CD14-positive monocyte (primary cell): ENCODE results near the gene DGCR6. TPM values are rescaled to one million over a fixed set of nuclear protein-coding genes. Genes with fewer than 3 reads are reported as not detected.
"Not testable (repeated sequence)": the region's sequence is repeated elsewhere in the genome, so short reads cannot be mapped to it uniquely, and the experiment has no call there.

ENCODE experiments used
- DNase-seq, 3 donors: peaks; one replicate each; pipeline ENCODE4 v3.0.0-alpha.2; 2011 to 2022
- H2AFZ ChIP-seq: 2 replicates; pipeline ENCODE4 v1.6.0; 2012; ENCODE audit warnings: mild to moderate bottlenecking, low read depth, low read length, inconsistent platforms; ENCODE audit not compliant: insufficient read depth, poor library complexity, severe bottlenecking
- H3K27ac ChIP-seq, 2 donors: 1 replicate in 1 of 2; 2 replicates in 1 of 2; pipeline ENCODE4 v1.5.1; 2012 to 2013; ENCODE audit warnings: low read length in 2 of 2, control low read depth in 1 of 2, inconsistent platforms in 1 of 2, low read depth in 1 of 2, mild to moderate bottlenecking in 1 of 2
- H3K27me3 ChIP-seq, 2 donors: one replicate each; pipeline versions ENCODE4 v1.6.0 to v1.6.1; 2011 to 2013; ENCODE audit warnings: low read length in 2 of 2; ENCODE audit not compliant: control insufficient read depth in 2 of 2, insufficient read depth in 2 of 2
- H3K36me3 ChIP-seq, 2 donors: replicated peaks in 1 of 2; 1 replicate in 1 of 2; 2 replicates in 1 of 2; pipeline versions ENCODE4 v1.5.1 to v1.6.1; 2012 to 2013; ENCODE audit warnings: low read length in 2 of 2, control low read depth in 1 of 2, inconsistent platforms in 1 of 2, mild to moderate bottlenecking in 1 of 2; ENCODE audit not compliant: insufficient read depth in 2 of 2, control insufficient read depth in 1 of 2
- H3K4me1 ChIP-seq, 2 donors: 1 replicate in 1 of 2; 2 replicates in 1 of 2; pipeline versions ENCODE4 v1.5.1 to v1.6.1; 2012 to 2013; ENCODE audit warnings: low read length in 2 of 2, control low read depth in 1 of 2, inconsistent platforms in 1 of 2, mild to moderate bottlenecking in 1 of 2, moderate library complexity in 1 of 2; ENCODE audit not compliant: insufficient read depth in 2 of 2, control insufficient read depth in 1 of 2
- H3K4me2 ChIP-seq: replicated peaks from 2 replicates; pipeline ENCODE3; 2012; ENCODE audit warnings: low read length, moderate library complexity, mild to moderate bottlenecking; ENCODE audit not compliant: poor library complexity, severe bottlenecking; ENCODE audit errors: extremely low read depth
- H3K4me3 ChIP-seq, 3 experiments: fragments of 200-600 bp in 1 of 3; sonication (generic) in 1 of 3; replicated peaks in 1 of 3; 1 replicate in 2 of 3; 2 replicates in 1 of 3; pipeline ENCODE4 v1.5.1; 2011 to 2013; ENCODE audit warnings: low read length in 3 of 3, mild to moderate bottlenecking in 3 of 3, control low read depth in 2 of 3, low read depth in 2 of 3, inconsistent platforms in 1 of 3, moderate library complexity in 1 of 3
- H3K79me2 ChIP-seq: 2 replicates; pipeline ENCODE4 v1.6.0; 2012; ENCODE audit warnings: mild to moderate bottlenecking, control low read depth, inconsistent platforms, low read length, moderate library complexity; ENCODE audit not compliant: insufficient read depth
- H3K9ac ChIP-seq: 2 replicates; pipeline ENCODE4 v1.6.0; 2017; ENCODE audit warnings: low read length, mild to moderate bottlenecking; ENCODE audit not compliant: insufficient read depth, poor library complexity, severe bottlenecking
- H3K9me3 ChIP-seq, 2 donors: replicated peaks in 1 of 2; 1 replicate in 1 of 2; 2 replicates in 1 of 2; pipeline versions ENCODE4 v1.5.1 to v1.6.1; 2012 to 2013; ENCODE audit warnings: low read length in 2 of 2, control low read depth in 1 of 2; ENCODE audit not compliant: control insufficient read depth in 1 of 2, insufficient read depth in 1 of 2
- H4K20me1 ChIP-seq: 2 replicates; pipeline ENCODE4 v1.6.0; 2012; ENCODE audit warnings: mild to moderate bottlenecking, low read length, control low read depth, moderate library complexity; ENCODE audit not compliant: insufficient read depth
- H3K27ac Mint-ChIP-seq, 7 donors: one replicate each; pipeline ENCODE4 v1.8.0; 2020; ENCODE audit warnings: mild to moderate bottlenecking in 7 of 7, mixed read lengths in 7 of 7, moderate library complexity in 6 of 7, inconsistent platforms in 2 of 7
- H3K27me3 Mint-ChIP-seq, 3 donors: one replicate each; pipeline ENCODE4 v1.8.0; 2021 to 2022; ENCODE audit warnings: low read depth in 3 of 3, mild to moderate bottlenecking in 3 of 3, mixed read lengths in 3 of 3, moderate library complexity in 3 of 3, inconsistent platforms in 1 of 3
- H3K36me3 Mint-ChIP-seq, 2 donors: one replicate each; pipeline ENCODE4 v1.8.0; 2020; ENCODE audit warnings: mixed read lengths in 2 of 2, inconsistent platforms in 1 of 2, mild to moderate bottlenecking in 1 of 2
- H3K4me1 Mint-ChIP-seq: one replicate; pipeline ENCODE4 v1.8.0; 2020; ENCODE audit warnings: mild to moderate bottlenecking, mixed read lengths
- H3K4me3 Mint-ChIP-seq, 2 donors: one replicate each; pipeline ENCODE4 v1.8.0; 2020; ENCODE audit warnings: mild to moderate bottlenecking in 2 of 2, mixed read lengths in 2 of 2, moderate library complexity in 1 of 2
- H3K9me3 Mint-ChIP-seq, 7 donors: one replicate each; pipeline ENCODE4 v1.8.0; 2020 to 2022; ENCODE audit warnings: mixed read lengths in 7 of 7, mild to moderate bottlenecking in 6 of 7, moderate library complexity in 6 of 7, inconsistent platforms in 2 of 7
- WGBS: methylation state at CpG from one replicate; pipeline ENCODE4 v1.1.5; 2013; ENCODE audit warnings: missing lambda C conversion rate; ENCODE audit not compliant: insufficient coverage; 5-methylcytosine and 5-hydroxymethylcytosine counted together
- intact Hi-C, 2 donors: fragments of 100-400 bp; cut with micrococcal nuclease; formaldehyde crosslinking; loops; one replicate each; pipeline versions ENCODE4 v1.15.0 to v1.15.1; 2023
- polyA plus RNA-seq, 3 donors: library from polyadenylated mRNA; depleted of rRNA in 1 of 3; unstranded in 2 of 3; stranded (reverse) in 1 of 3; fragments of 300-500 nt in 2 of 3; fragments of >200 nt in 1 of 3; fragmentation: Illumina TruSeq in 2 of 3; gene quantifications; 1 replicate in 2 of 3; 2 replicates in 1 of 3; pipeline ENCODE4 v1.2.3, GENCODE V29; 2012 to 2021
- TF ChIP-seq, protein P1 (sequence below): fragments of 200-600 bp; IDR thresholded peaks from one replicate; pipeline ENCODE4 v1.8.0; 2022; ENCODE audit warnings: antibody characterized with exemption, mild to moderate bottlenecking

The DGCR6 gene
- polyA plus RNA-seq, 3 donors = 0.17 to 5.1 (median 0.36) TPM

DNA sequence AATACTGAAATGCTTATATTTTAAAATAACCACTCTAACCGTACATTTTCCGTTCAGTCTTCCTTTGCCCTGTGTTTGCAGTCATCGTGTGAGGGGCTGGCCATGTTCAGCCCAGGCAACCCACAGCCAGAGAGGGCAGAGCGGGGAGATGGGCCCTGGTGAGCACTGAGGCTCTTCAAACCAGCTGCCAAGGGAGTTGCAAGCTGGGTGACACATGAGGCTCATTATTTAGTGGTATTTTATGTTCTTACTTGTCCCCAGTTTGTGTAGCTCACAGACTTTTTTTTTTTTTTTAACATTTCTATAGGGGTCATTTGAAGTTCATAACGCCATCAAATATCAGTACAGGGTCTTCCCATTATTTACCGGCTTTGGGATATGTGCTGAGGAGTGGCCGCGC, 18.0 kb upstream of the DGCR6 start:
- Histone ChIP-seq H4K20me1 (no peaks in the 10 kb centered on the region), H3K4me2 (no peak overlapping the region), H2AFZ (no peak overlapping the region), H3K9me3 (no peaks in the 10 kb centered on the region), H3K4me1 (no peaks in the 10 kb centered on the region), H3K36me3 (no peaks in the 10 kb centered on the region), H3K79me2 (no peaks in the 10 kb centered on the region), H3K9ac (no peak overlapping the region), H3K27ac (no peak overlapping the region), H3K4me3 (no peak overlapping the region), H3K27me3 (no peaks in the 10 kb centered on the region)
- TF ChIP-seq, protein P1, sequence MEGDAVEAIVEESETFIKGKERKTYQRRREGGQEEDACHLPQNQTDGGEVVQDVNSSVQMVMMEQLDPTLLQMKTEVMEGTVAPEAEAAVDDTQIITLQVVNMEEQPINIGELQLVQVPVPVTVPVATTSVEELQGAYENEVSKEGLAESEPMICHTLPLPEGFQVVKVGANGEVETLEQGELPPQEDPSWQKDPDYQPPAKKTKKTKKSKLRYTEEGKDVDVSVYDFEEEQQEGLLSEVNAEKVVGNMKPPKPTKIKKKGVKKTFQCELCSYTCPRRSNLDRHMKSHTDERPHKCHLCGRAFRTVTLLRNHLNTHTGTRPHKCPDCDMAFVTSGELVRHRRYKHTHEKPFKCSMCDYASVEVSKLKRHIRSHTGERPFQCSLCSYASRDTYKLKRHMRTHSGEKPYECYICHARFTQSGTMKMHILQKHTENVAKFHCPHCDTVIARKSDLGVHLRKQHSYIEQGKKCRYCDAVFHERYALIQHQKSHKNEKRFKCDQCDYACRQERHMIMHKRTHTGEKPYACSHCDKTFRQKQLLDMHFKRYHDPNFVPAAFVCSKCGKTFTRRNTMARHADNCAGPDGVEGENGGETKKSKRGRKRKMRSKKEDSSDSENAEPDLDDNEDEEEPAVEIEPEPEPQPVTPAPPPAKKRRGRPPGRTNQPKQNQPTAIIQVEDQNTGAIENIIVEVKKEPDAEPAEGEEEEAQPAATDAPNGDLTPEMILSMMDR = no peak
- Mint-ChIP-seq H3K9me3 (peaks cover 0 to 3% (median 2%) of the 10 kb centered on the region in 7 donors), H3K36me3 (no peaks in the 10 kb centered on the region), H3K27ac (no peak overlapping the region), H3K4me1 (no peaks in the 10 kb centered on the region), H3K4me3 (no peak overlapping the region), H3K27me3 (no peaks in the 10 kb centered on the region)
- no peak for DNase-seq
- no CpG with 5 or more reads among the region's 8 CpGs for WGBS
- intact Hi-C loops = no loop called here

GRCh38 chr22:18890510-18891192, 15.5 kb upstream of the DGCR6 start:
- H3K36me3 ChIP-seq, H3K27me3 Mint-ChIP-seq, DNase-seq, intact Hi-C loops, H3K27ac Mint-ChIP-seq, H2AFZ ChIP-seq, H3K27me3 ChIP-seq, H3K4me1 ChIP-seq, H3K9ac ChIP-seq, H3K4me1 Mint-ChIP-seq, H3K4me2 ChIP-seq, H3K4me3 Mint-ChIP-seq, H4K20me1 ChIP-seq, H3K9me3 ChIP-seq, H3K9me3 Mint-ChIP-seq, H3K4me3 ChIP-seq, H3K79me2 ChIP-seq, H3K36me3 Mint-ChIP-seq, H3K27ac ChIP-seq: not testable (repeated sequence)
- no CpG with 5 or more reads among the region's 5 CpGs for WGBS

DNA sequence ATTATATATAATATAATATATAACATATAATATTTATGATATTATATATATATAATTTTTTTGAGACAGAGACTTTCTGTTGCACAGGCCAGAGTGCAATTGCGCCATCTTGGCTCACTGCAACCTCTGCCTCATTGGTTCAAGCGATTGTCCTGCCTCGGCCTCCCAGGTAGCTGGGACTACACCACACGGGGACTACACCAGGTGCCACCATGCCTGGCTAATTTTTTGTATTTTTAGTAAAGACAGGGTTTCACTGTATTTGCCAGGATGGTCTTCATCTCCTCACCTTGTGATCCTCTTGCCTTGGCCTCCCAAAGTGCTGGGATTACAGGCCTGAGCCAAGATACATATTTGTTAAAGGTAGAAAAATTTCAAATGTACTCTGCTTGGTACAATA, 12.3 kb upstream of the DGCR6 start:
- H3K36me3 ChIP-seq, H3K27me3 Mint-ChIP-seq, H3K4me1 Mint-ChIP-seq, H3K27me3 ChIP-seq, H3K4me3 ChIP-seq, H3K9me3 ChIP-seq, H3K4me3 Mint-ChIP-seq, H4K20me1 ChIP-seq, H3K4me2 ChIP-seq, H3K36me3 Mint-ChIP-seq, H3K79me2 ChIP-seq, H3K27ac ChIP-seq, intact Hi-C loops, H3K9me3 Mint-ChIP-seq, H3K4me1 ChIP-seq, H2AFZ ChIP-seq, DNase-seq, H3K9ac ChIP-seq, H3K27ac Mint-ChIP-seq: not testable (repeated sequence)
- no CpG with 5 or more reads among the region's 4 CpGs for WGBS

GRCh38 chr22:18896037-18896657, 10.0 kb upstream of the DGCR6 start:
- H3K9me3 Mint-ChIP-seq, H3K4me1 ChIP-seq, H3K4me3 ChIP-seq, H3K4me2 ChIP-seq, H3K27me3 Mint-ChIP-seq, H3K79me2 ChIP-seq, H3K27me3 ChIP-seq, H3K36me3 ChIP-seq, H3K36me3 Mint-ChIP-seq, H3K27ac Mint-ChIP-seq, H3K27ac ChIP-seq, DNase-seq, intact Hi-C loops, H4K20me1 ChIP-seq, H3K4me1 Mint-ChIP-seq, H3K9ac ChIP-seq, H2AFZ ChIP-seq, H3K9me3 ChIP-seq, H3K4me3 Mint-ChIP-seq: not testable (repeated sequence)
- no CpG with 5 or more reads among the region's 7 CpGs for WGBS
